Activated naive CD4-positive, alpha-beta T cell treated with anti-CD3 and anti-CD28 coated beads, Interleukin-2, amount 50 U/mL, for 24 hours (primary cell): ENCODE measurements around the gene ANO5.
"Not testable (repeated sequence)": the region's sequence is repeated elsewhere in the genome, so short reads cannot be mapped to it uniquely, and the experiment has no call there.

Experiments
- H3K27ac Mint-ChIP-seq: one replicate; pipeline ENCODE4 v1.8.0; 2021; ENCODE audit warnings: mild to moderate bottlenecking, mixed read lengths
- H3K27me3 Mint-ChIP-seq: one replicate; pipeline ENCODE4 v1.8.0; 2021; ENCODE audit warnings: mixed read lengths
- H3K36me3 Mint-ChIP-seq: one replicate; pipeline ENCODE4 v1.8.0; 2021; ENCODE audit warnings: mixed read lengths
- H3K4me1 Mint-ChIP-seq: one replicate; pipeline ENCODE4 v1.8.0; 2021; ENCODE audit warnings: mixed read lengths
- H3K4me3 Mint-ChIP-seq: one replicate; pipeline ENCODE4 v1.8.0; 2021; ENCODE audit warnings: mild to moderate bottlenecking, mixed read lengths
- H3K9me3 Mint-ChIP-seq: one replicate; pipeline ENCODE4 v1.8.0; 2021; ENCODE audit warnings: mixed read lengths

The ANO5 gene

DNA sequence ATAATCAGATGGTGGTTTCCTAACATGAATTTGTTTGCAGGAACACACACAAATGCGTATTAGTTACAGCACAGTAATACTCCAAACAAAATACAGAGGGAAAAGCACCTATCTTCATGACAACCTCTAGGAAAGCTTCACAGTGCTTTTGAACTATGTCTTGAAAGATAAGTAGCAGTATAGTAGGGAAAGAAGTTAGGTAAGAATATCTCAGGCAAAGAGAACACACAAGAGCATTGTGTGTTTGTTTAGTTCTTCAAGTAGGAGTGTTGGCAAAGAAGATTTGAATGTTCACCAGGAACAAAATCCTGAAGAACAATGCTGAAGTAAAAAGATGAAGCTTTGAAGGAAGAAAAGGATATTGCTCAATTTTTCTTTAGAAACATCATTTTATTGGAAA is 54.1 kb downstream of the ANO5 start:
- Mint-ChIP-seq H3K4me1 (no peaks in the 10 kb centered on the region), H3K4me3 (no peak overlapping the region)

DNA sequence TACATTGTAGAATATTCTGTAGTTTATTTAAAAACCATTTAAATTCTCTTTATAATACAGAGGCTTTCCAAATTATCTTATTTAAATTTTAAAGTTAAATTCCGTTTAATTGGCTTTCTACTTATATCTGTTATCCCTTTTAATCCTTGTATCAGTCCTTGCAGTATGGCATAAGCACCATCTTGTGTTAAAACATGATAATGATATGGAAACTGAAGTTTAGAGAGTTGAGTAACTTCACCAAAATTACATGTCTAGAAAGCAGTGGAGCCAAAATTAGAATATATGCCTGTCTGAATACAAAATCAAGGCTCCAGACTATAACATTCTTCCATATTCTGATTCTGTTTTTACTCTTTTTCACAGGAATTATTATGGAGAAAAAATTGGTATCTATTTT is 57.0 kb downstream of the ANO5 start:
- Mint-ChIP-seq H3K4me1 (no peaks in the 10 kb centered on the region), H3K4me3 (no peak overlapping the region), H3K36me3 (no peaks in the 10 kb centered on the region), H3K27me3 (peaks cover 8% of the 10 kb centered on the region), H3K9me3 (no peaks in the 10 kb centered on the region), H3K27ac (no peak overlapping the region)

More for the DNA sequence above, 54.1 kb downstream of the ANO5 start:
- no peaks in the 10 kb centered on the region for H3K36me3 Mint-ChIP-seq
- no peak overlapping the region for H3K27ac Mint-ChIP-seq
- peaks cover 9% of the 10 kb centered on the region for H3K27me3 Mint-ChIP-seq
- no peaks in the 10 kb centered on the region for H3K9me3 Mint-ChIP-seq

DNA sequence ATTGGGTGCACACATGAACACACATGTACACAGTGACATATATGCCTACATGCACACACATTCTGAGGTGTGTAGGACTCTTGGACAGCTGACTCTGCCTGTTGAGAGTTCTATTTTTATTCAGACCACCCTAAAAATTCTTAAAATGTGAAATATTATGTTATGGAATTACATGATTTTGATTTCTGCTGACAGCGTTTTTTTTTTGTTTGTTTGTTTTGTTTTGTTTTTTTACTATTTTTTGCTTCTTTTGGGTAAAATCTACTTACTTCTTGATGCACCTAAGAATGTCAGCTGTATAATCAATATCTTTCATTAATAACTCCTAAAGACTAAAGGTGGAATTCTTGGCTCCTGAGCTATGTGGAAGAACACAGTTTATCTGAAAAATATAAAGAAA is 64.0 kb downstream of the ANO5 start:
- H3K9me3 Mint-ChIP-seq = no peaks in the 10 kb centered on the region
- no peaks in the 10 kb centered on the region for H3K36me3 Mint-ChIP-seq
- H3K27ac Mint-ChIP-seq = no peak overlapping the region
- H3K4me3 Mint-ChIP-seq = no peak overlapping the region
- no peaks in the 10 kb centered on the region for H3K4me1 Mint-ChIP-seq
- no peaks in the 10 kb centered on the region for H3K27me3 Mint-ChIP-seq

DNA sequence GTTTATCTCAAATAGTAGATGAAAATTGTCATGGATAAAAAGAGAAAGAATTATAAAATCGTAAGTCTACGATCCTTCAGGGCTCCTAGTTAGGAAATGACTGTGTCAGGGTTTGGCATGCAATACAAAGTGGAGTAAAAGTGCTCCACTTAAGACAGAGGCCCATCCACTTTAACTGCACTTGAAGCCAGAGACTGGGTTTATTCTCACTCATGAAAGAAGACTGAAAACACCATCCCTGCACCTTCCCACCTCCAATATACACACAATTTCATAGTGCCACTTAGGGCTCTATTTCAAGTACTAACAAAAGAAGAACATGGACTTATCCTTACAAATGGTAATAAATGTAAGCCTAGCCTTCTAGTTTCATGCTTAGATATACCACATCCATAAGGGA is 70.7 kb downstream of the ANO5 start:
- H3K4me1 Mint-ChIP-seq = no peaks in the 10 kb centered on the region
- no peaks in the 10 kb centered on the region for H3K36me3 Mint-ChIP-seq
- no peak overlapping the region for H3K4me3 Mint-ChIP-seq
- H3K27me3 Mint-ChIP-seq = peaks cover 3% of the 10 kb centered on the region
- no peaks in the 10 kb centered on the region for H3K9me3 Mint-ChIP-seq
- no peak overlapping the region for H3K27ac Mint-ChIP-seq

DNA sequence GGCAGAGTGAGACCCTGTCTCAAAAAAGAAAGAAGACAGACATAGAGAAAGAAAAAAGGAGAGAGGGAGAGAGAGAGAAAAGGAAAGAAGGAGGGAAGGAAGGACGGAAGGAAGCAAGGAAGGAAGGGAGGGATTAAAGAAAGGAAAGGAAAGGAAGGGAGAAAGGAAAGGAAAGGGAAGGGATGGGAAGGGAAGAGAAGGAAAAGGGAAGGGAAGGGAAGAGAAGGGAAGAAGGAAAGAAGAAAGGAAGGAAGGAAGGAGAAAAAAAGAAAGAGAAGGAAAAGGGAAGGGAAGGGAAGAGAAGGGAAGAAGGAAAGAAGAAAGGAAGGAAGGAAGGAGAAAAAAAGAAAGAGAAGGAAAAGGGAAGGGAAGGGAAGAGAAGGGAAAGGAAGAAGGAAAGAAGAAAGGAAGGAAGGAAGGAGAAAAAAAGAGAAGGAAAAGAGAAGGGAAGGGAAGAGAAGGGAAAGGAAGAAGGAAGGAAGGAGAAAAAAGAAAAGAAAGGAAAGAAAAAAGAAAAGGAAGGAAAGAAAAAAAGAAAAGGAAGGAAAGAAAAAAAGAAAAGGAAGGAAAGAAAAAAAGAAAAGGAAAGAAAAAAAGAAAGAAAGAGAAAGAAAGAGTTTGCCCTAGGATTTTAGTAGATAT is 76.2 kb downstream of the ANO5 start:
- not testable (repeated sequence) for H3K27ac Mint-ChIP-seq, H3K36me3 Mint-ChIP-seq, H3K4me1 Mint-ChIP-seq, H3K9me3 Mint-ChIP-seq, H3K27me3 Mint-ChIP-seq, H3K4me3 Mint-ChIP-seq

DNA sequence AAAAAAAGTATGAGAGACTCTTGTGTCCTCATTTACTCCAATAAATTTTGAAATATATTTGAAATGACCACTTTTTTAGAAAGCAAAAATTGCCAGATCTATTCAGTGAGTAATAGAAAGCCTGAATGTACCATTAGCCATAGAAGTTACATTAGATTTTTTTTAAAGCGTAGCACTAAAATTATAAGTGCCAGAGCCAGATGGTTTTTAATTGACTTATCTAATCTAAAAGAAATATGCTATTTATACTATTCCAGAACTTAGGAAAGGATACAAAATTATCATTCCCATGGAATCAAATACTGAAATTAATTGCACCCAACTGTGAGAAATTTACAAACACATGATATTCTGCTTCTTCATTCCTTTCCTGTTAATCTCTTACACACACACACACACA is 80.9 kb downstream of the ANO5 start:
- Mint-ChIP-seq H3K4me1 (no peaks in the 10 kb centered on the region), H3K27ac (no peak overlapping the region), H3K9me3 (no peaks in the 10 kb centered on the region), H3K36me3 (no peaks in the 10 kb centered on the region), H3K27me3 (peaks cover 2% of the 10 kb centered on the region), H3K4me3 (no peak overlapping the region)

DNA sequence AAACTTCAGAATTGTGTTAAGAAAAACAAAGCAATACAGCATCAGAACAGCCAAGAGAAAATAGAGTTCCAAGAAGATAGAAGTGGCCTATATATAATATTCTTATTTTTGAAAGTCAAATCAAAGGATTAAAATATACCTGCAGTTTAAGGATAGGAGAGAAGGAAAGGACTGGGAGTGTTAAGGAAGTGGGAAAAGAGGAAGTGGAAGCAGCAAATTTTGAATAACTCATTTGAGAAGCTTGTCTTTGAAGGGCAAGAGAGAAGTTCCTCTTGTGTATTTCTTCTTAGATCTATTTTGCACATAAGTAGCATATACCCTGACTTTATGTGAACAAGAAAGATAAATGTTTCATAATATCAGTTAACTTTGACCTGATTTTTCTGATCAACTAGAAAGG is 82.7 kb downstream of the ANO5 start:
- H3K27me3 Mint-ChIP-seq = peaks cover 1% of the 10 kb centered on the region
- H3K4me3 Mint-ChIP-seq = no peak overlapping the region
- no peaks in the 10 kb centered on the region for H3K36me3 Mint-ChIP-seq
- no peak overlapping the region for H3K27ac Mint-ChIP-seq
- H3K4me1 Mint-ChIP-seq = no peaks in the 10 kb centered on the region
- no peaks in the 10 kb centered on the region for H3K9me3 Mint-ChIP-seq

DNA sequence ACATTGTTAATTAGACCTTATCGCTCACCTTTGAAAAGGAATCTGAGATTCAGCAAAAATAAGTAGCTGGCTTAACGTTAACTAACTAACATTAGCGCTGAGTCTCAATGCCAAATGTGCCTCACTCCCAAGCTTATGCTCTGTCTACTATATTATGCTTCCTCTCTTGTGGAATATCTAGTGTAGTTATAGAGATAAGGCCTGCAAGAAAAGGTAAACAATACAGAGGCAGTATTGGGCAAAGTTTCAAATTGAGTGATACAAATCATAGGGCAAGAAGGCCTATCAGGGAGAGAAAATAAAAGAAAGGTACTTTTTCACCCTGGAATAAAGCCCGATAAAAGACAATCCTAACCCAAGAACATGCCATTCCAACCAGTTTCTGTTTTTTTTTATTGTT is 83.7 kb downstream of the ANO5 start:
- Mint-ChIP-seq H3K36me3 (no peaks in the 10 kb centered on the region), H3K27ac (no peak overlapping the region), H3K4me3 (no peak overlapping the region), H3K9me3 (no peaks in the 10 kb centered on the region), H3K27me3 (peaks cover 1% of the 10 kb centered on the region), H3K4me1 (no peaks in the 10 kb centered on the region)

DNA sequence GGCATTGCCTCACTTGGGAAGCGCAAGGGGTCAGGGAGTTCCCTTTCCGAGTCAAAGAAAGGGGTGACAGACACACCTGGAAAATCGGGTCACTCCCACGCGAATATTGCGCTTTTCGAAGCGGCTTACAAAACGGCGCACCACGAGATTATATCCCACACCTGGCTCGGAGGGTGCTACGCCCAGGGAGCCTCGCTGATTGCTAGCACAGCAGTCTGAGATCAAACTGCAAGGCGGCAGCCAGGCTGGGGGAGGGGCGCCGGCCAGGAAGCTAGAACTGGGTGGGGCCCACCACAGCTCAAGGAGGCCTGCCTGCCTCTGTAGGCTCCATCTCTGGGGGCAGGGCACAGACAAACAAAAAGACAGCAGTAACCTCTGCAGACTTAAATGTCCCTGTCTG is 92.1 kb downstream of the ANO5 start:
- H3K36me3 Mint-ChIP-seq, H3K4me3 Mint-ChIP-seq, H3K4me1 Mint-ChIP-seq, H3K27me3 Mint-ChIP-seq, H3K9me3 Mint-ChIP-seq, H3K27ac Mint-ChIP-seq: not testable (repeated sequence)

DNA sequence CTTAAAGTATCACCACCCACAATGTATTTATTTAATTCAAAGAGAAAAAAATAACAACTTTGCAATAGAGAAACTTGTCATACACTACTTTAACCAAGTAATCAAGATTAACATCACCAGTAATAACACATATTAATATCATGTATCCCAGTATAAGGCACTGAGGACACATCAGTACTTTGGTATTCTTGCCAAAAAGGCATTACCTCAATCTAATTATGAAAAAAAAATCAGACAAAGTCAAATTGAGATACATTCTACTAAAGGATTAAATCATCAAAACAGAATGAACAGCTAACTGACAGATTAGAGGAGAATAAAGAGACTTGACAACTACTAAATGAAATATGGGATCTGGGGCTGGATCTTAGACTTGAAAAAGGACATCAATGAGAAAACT is 109.5 kb downstream of the ANO5 start:
- Mint-ChIP-seq H3K4me1 (no peaks in the 10 kb centered on the region), H3K36me3 (no peaks in the 10 kb centered on the region), H3K27ac (no peak overlapping the region), H3K27me3 (peaks cover 9% of the 10 kb centered on the region), H3K9me3 (no peaks in the 10 kb centered on the region), H3K4me3 (no peak overlapping the region)

DNA sequence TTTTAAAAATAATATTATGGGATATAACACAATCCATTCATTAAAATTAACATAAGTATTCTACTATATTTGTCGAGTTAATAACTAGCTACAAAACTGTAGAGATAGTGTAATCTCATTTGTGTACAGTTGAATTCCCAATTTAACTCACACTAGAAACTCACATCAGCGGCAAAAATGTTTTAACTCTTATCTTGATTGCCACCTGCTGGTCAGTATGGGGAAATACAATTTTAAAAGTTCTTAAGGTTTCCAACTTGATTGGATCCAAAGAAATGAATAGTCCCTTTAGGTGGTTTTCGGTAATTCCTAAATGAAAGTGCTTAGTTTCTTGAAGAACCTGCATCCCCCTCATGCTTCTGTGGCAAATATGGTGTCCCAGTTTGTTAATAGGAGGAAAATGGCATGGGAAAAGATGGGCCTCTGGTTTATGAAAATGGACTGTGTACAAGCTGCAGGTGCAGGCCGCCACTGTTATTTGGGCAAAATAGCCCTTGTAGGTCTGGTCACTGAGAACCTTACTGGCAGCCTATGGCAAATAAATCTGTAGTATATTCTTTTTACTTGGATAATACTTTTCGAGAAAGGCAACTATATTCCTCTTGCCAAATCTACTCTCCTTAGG is 111.6 kb downstream of the ANO5 start:
- no peaks in the 10 kb centered on the region for H3K36me3 Mint-ChIP-seq
- H3K27ac Mint-ChIP-seq = no peak overlapping the region
- H3K27me3 Mint-ChIP-seq = peaks cover 9% of the 10 kb centered on the region
- H3K4me1 Mint-ChIP-seq = no peaks in the 10 kb centered on the region
- no peaks in the 10 kb centered on the region for H3K9me3 Mint-ChIP-seq
- no peak overlapping the region for H3K4me3 Mint-ChIP-seq

DNA sequence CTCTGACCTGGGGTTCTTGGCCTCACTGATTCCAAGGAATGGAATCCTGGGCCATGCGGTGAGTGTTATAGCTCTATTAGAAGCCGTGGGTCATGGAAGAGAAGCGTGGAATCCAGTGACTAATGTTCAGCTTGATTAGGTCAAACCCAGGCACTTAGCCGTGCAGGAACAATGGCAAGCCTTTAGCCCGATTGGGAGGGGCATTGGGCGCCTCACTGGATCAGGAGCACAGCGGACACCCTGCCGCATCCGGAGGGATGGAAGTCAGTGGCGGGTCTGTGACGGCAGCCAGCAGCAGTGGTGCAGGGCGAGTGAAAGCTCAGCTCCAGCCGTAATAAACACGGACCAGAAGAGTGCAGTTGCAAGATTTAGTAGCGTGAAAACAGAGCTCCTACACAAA is 124.8 kb downstream of the ANO5 start:
- Mint-ChIP-seq H3K4me1 (no peaks in the 10 kb centered on the region), H3K9me3 (no peaks in the 10 kb centered on the region), H3K36me3 (no peaks in the 10 kb centered on the region), H3K4me3 (no peak overlapping the region), H3K27ac (no peak overlapping the region), H3K27me3 (peaks cover 6% of the 10 kb centered on the region)

DNA sequence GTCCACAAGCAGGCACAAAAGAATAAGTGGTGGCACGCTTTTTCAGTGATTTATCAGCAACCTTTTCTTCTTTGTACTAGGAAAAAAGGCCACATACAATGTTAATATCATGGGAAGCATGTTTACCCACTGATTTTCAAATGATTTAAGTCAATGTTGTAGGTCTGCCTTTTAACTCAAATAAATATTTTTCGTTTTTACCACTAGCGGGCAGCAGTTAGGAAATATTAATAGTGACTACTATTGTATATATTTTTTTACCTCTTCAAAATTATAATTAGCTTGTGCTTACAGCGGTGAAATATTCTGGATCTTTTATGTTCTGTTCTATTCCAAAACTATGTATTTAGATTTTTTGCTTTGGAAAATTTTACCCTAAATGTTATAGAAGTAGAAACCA is 138.9 kb downstream of the ANO5 start:
- Mint-ChIP-seq H3K36me3 (no peaks in the 10 kb centered on the region), H3K27ac (no peak overlapping the region), H3K4me1 (no peaks in the 10 kb centered on the region), H3K4me3 (no peak overlapping the region), H3K27me3 (peaks cover 6% of the 10 kb centered on the region), H3K9me3 (no peaks in the 10 kb centered on the region)
